HG03460 (cell line): ENCODE data around the gene ATP6V0D1.

Experiments
- ATAC-seq: cut with Tn5 transposase; IDR thresholded peaks from one replicate; pipeline ENCODE4 v1.9.1; 2021; ENCODE audit not compliant: unreplicated experiment

Gene ATP6V0D1

GRCh38 chr16:67409631-67410030 lies 71.3 kb downstream of the ATP6V0D1 start:
- no peak for ATAC-seq

- ATAC-seq = no peak
Observed at GRCh38 chr16:67407788-67408452, 73.0 kb downstream of the ATP6V0D1 start.

DNA sequence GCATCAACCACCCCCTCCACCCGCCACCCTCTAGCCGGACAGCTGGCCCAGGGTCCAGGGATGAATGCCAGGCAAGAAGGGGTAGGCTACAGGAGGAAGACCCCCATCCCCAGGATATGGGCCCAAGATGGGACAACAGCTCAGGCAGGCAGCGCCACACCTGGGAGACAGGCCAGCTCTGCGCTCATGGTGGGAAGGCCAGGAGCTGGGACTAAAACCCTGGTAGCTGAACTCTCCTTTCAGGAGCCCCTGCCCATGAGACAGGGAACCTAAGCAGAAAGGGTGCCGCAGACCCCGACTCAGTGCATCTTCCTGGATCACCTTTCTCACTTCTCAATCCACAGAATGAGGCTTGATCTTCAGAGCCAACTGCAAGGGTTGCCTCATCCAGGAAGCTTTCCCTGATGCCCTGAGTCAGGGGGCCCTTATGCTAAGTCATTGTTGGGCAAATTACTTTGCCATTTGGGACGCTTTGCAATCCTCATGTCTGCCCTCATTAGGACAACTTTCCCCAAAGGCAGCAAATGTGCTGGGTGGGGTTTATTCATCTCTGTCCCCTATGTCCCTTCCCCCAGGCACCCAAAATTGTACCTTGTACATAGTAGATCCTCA lies 73.7 kb downstream of the ATP6V0D1 start:
- no peak for ATAC-seq

GRCh38 chr16:67406111-67406971 lies 74.6 kb downstream of the ATP6V0D1 start:
- ATAC-seq = no peak

DNA sequence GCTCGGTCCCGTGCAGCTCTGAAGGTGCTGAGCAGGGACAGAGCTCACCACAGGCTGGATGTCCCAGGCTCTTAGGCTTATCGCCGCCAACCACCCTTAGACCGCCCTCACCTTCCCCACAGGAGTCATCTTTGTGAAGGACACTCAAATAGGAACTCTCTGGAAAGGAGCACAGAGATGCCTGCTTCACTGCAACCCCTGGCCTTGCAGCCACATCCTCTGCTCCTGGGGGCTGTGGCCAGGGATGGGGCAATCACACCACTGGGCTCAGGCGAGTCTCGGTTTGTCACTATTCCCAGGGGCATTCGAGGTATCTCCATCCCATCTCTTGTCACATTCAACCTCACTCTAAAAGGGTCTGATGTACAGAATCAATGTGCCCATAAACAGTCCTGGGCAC lies 75.6 kb downstream of the ATP6V0D1 start:
- ATAC-seq = no peak

- no peak for ATAC-seq
Observed at GRCh38 chr16:67404740-67405226, 76.2 kb downstream of the ATP6V0D1 start.

DNA sequence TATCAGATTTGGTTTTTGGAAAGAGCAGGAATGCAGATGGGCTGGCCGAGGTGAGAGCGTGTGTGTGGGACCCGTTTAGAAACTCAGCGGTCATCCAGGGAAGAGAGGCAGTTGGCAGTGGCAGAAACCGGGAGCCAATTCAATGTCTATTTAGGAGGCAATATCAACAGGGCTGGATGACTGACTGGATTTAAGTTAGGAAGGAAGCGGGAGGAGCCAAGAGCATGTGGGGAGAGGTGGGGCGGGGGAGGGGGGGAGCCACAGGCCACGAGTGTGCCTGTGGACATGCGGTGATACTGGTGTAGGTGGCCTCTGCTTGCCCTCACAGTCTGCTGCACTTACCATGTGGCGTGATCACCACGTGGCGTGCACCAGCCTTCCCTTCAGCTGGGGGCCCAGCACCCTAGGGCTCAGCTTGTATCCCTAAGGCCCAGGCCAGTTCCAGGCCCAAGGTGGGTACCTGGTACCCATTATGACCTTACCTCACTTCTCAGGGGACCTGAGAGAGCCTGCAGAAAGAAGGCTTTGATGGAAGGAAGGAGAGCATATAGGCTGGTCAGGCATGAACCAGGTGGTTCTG lies 76.9 kb downstream of the ATP6V0D1 start:
- ATAC-seq = no peak

GRCh38 chr16:67400901-67401300 lies 80.1 kb downstream of the ATP6V0D1 start:
- ATAC-seq = no peak

DNA sequence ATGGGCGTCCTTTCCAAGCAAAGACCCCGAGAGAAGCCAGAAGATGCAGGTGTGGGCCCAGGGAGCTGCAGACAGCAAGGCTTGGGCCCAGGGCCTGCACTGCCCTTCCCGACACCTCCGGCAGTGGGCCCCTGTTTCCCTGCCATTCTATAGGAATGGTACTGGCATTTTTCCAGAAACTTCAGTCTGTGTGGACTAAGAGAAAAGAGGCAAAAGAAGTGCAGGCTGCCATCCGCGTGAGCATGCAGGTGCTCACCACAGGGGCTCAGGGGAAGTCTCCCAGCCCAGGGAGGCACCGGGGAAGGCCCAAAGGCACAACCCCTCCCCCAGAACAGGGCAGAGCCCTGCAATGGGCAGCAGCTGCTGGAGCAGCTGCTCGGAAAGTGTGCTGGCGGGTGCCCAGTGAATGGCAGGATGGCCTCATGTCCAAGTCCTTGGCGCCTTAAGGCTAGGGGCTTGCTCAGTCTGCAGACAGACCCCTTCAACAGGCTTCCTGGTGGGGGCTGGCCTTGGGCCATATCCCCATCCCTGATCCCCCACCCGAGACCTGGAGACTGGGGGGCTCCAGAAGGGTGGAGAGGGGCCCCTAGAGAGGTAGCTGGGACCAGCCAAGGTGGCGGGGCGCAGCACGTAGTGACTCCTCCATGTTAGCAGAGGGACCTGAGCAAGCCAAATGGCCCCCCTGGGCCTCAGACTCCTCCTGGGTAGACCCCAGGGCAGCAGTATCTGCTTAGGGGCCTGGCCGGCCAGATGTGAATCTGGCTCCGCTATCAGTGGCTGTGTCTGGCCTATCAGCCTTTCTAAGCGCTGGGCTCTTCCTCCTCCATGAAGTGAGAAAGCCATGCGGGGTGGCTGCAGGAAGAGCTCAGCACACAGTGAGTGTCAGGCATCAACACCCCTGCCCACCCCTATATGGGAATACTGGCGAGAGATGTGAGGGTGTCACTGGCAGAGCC lies 80.9 kb downstream of the ATP6V0D1 start:
- no peak for ATAC-seq

GRCh38 chr16:67399218-67399733 lies 81.7 kb downstream of the ATP6V0D1 start:
- ATAC-seq = no peak

DNA sequence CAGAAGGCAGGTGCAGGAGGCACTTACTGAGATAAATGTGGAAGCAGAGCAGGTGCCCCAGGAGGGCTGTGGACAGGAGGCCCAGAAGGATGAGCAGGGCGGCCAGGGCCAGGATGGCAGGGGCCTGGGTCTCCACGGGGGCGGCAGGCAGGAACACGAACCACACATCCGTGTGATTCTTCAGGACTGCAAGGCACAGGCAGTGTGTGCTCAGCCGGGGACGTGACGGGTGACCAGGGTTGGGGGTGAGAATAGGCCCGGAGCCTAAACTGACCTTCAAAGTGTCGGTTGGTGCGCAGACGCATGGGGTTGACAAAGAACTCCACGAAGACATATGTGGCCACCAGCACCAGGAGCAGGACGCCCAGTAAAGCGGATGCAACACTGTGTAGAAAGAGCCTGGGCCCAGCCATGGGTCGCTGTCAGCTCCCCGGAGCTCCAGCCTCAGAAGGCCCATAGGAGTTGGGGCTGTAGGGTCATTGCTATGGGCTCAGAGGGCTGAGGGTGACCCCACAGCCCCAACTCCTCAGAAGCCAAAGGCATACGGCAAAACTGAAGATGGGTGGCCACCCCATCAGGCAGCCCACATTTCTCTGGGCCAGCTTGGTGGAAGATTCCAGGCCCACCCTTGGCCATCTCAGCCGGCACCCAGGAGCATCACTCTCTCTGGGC lies 82.3 kb downstream of the ATP6V0D1 start:
- no peak for ATAC-seq

GRCh38 chr16:67397812-67398545 lies 83.0 kb downstream of the ATP6V0D1 start:
- no peak for ATAC-seq

GRCh38 chr16:67397036-67397801 lies 83.7 kb downstream of the ATP6V0D1 start:
- no peak for ATAC-seq

DNA sequence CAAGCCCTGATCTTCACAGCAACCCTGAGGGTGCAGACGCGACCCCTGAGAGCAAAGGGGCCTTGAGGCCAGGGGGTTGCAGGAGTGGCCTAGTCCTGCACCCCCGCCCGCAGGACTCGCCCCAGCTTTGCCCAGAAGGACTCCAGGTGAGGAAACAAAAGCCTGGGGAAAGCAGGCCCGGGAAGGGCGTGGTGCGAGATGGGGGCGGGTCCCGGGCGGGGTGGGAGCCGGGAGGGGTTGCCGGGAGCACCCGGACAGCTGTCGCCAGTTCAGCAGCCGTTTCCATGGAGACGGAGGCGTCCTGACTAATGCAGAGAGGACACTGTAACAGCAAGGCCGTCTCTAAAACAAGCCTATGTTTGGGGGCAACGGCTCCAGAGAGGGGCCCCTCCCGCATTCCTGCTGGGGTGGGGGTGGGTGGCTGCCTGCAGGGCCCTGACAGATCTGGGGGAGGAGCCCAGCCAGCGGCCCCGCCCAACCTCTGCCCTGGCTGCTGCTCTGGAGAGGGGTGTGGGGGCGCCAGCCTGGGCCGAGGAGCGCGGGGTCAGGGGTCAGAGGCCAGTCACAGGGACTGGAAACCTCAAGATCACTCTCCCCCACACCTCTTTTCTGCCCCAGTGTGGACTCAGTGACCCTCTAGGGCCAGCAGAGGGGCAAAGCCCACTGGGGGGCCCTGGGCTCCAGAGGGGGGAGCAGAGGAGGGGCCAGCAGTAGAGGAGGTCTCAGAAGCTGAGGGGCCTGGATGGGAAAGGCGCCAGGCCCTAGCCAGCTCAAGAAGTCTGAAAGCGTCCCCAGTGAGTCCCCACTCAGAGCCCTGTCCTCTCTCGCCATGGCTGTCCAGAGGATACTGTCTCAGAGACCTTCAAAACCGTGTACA lies 84.6 kb downstream of the ATP6V0D1 start:
- ATAC-seq = no peak

GRCh38 chr16:67395458-67396158 lies 85.3 kb downstream of the ATP6V0D1 start:
- ATAC-seq = no peak

- no peak for ATAC-seq
Observed at GRCh38 chr16:67395105-67395457, 85.9 kb downstream of the ATP6V0D1 start.
